ENCODE results near the gene G6PD. TPM values are rescaled to one million over a fixed set of nuclear protein-coding genes. Genes with fewer than 3 reads are reported as not detected.
A peak's percentile ranks its signal among the peaks of the same experiment; 100 is the strongest.

Gene G6PD
- total and polyA plus RNA-seq, 10 of the 15 experiments (the other 5 are each of a cell fraction or from before 2014, with no cell fraction given), result 1.6 to 62.5 (median 28.4) TPM

DNA sequence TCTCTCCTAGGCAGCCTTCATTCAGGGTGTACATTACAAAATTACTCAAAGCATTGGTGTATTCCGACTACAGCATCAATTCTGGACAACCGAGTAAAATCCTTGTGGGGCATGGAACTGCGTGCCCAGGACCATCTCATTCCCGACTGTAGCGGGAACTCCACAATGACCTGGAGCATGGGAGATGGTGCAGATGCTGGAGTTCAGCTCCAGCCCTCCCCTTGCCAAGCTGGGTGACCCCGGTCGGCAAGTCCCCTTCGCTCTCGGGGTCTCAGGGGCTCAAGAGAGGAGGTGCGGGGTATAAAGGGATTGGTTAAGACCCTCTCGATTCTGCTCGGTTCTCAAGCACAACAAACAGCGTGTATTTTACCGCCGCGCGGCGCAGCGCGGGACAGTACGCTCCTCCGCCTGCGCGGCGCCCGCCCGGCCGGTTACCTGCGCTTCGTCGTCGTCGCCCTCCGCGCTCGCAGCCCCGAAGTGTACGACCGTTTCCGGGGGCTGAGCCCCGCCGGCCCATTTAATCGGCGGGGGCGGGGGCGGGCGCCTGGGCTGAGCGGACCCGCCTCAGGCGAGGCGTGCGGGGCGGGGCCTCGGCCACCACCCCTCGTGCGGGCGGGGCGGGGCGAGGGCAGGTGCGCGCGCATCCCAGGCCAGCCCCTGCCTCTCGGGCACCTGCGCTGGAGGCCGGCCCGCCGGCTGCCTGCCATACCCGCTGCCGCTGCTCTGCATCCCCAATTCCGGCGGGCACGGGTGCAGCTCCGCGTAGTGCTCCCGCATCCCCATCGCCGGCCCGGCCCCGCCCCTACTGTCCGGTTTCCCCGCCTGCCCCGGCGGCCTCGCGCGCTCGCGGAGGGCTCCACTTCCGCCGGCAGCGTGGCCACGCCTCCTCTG lies at the start of gene G6PD (continued):
- TF ChIP-seq, protein P1, sequence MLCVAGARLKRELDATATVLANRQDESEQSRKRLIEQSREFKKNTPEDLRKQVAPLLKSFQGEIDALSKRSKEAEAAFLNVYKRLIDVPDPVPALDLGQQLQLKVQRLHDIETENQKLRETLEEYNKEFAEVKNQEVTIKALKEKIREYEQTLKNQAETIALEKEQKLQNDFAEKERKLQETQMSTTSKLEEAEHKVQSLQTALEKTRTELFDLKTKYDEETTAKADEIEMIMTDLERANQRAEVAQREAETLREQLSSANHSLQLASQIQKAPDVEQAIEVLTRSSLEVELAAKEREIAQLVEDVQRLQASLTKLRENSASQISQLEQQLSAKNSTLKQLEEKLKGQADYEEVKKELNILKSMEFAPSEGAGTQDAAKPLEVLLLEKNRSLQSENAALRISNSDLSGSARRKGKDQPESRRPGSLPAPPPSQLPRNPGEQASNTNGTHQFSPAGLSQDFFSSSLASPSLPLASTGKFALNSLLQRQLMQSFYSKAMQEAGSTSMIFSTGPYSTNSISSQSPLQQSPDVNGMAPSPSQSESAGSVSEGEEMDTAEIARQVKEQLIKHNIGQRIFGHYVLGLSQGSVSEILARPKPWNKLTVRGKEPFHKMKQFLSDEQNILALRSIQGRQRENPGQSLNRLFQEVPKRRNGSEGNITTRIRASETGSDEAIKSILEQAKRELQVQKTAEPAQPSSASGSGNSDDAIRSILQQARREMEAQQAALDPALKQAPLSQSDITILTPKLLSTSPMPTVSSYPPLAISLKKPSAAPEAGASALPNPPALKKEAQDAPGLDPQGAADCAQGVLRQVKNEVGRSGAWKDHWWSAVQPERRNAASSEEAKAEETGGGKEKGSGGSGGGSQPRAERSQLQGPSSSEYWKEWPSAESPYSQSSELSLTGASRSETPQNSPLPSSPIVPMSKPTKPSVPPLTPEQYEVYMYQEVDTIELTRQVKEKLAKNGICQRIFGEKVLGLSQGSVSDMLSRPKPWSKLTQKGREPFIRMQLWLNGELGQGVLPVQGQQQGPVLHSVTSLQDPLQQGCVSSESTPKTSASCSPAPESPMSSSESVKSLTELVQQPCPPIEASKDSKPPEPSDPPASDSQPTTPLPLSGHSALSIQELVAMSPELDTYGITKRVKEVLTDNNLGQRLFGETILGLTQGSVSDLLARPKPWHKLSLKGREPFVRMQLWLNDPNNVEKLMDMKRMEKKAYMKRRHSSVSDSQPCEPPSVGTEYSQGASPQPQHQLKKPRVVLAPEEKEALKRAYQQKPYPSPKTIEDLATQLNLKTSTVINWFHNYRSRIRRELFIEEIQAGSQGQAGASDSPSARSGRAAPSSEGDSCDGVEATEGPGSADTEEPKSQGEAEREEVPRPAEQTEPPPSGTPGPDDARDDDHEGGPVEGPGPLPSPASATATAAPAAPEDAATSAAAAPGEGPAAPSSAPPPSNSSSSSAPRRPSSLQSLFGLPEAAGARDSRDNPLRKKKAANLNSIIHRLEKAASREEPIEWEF (IDR thresholded peaks at IDR 0.05; ENCODE audit: insufficient replicate concordance, low read depth, low read length), result no peak
- TF ChIP-seq RAD51 (IDR thresholded peaks at IDR 0.05) (no peak), SMAD5 (IDR thresholded peaks at IDR 0.05; ENCODE audit: low read depth) (0 out of 2 replicates have a peak, but pooled peaks have one; percentile 34), EGR1 (IDR thresholded peaks at IDR 0.05; ENCODE audit: borderline replicate concordance in 1 of 2, low read depth in 2 of 2, low read length in 2 of 2) (peak in 1 of 2 experiments; percentile 57; a peak in 1 of 3 replicates), WRNIP1 (IDR thresholded peaks at IDR 0.05; ENCODE audit: borderline replicate concordance, low read depth, low read length) (no peak), ZNF384 (IDR thresholded peaks at IDR 0.05; ENCODE audit: borderline replicate concordance, low read depth, low read length) (no peak), EZH2 (IDR thresholded peaks at IDR 0.05; ENCODE audit: borderline replicate concordance, control insufficient read depth, low read depth, low read length) (no peak), GATAD2B (conservative IDR thresholded peaks at IDR 0.05; ENCODE audit: low read depth) (no peak), NFIC (IDR thresholded peaks at IDR 0.05; ENCODE audit: low read depth, low read length) (no peak), CREM (IDR thresholded peaks at IDR 0.05; ENCODE audit: low read depth) (no peak), EP300 (IDR thresholded peaks at IDR 0.05; ENCODE audit: borderline replicate concordance in 1 of 2, control insufficient read depth in 1 of 2, low read depth in 2 of 2, low read length in 2 of 2) (no peak), ESRRA (IDR thresholded peaks at IDR 0.05; ENCODE audit: low read length) (no peak), TAF1 (IDR thresholded peaks at IDR 0.05; ENCODE audit: borderline replicate concordance, low read depth, low read length) (peak; percentile 66; the same call in 1 of the 2 replicates)
- TF ChIP-seq, protein P2, sequence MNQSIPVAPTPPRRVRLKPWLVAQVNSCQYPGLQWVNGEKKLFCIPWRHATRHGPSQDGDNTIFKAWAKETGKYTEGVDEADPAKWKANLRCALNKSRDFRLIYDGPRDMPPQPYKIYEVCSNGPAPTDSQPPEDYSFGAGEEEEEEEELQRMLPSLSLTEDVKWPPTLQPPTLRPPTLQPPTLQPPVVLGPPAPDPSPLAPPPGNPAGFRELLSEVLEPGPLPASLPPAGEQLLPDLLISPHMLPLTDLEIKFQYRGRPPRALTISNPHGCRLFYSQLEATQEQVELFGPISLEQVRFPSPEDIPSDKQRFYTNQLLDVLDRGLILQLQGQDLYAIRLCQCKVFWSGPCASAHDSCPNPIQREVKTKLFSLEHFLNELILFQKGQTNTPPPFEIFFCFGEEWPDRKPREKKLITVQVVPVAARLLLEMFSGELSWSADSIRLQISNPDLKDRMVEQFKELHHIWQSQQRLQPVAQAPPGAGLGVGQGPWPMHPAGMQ (IDR thresholded peaks at IDR 0.05; ENCODE audit: borderline replicate concordance), result no peak
- TF ChIP-seq, protein P3, sequence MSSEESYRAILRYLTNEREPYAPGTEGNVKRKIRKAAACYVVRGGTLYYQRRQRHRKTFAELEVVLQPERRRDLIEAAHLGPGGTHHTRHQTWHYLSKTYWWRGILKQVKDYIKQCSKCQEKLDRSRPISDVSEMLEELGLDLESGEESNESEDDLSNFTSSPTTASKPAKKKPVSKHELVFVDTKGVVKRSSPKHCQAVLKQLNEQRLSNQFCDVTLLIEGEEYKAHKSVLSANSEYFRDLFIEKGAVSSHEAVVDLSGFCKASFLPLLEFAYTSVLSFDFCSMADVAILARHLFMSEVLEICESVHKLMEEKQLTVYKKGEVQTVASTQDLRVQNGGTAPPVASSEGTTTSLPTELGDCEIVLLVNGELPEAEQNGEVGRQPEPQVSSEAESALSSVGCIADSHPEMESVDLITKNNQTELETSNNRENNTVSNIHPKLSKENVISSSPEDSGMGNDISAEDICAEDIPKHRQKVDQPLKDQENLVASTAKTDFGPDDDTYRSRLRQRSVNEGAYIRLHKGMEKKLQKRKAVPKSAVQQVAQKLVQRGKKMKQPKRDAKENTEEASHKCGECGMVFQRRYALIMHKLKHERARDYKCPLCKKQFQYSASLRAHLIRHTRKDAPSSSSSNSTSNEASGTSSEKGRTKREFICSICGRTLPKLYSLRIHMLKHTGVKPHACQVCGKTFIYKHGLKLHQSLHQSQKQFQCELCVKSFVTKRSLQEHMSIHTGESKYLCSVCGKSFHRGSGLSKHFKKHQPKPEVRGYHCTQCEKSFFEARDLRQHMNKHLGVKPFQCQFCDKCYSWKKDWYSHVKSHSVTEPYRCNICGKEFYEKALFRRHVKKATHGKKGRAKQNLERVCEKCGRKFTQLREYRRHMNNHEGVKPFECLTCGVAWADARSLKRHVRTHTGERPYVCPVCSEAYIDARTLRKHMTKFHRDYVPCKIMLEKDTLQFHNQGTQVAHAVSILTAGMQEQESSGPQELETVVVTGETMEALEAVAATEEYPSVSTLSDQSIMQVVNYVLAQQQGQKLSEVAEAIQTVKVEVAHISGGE (CRISPR knock-in tag; IDR thresholded peaks at IDR 0.05), result no peak
- TF ChIP-seq, protein P4, sequence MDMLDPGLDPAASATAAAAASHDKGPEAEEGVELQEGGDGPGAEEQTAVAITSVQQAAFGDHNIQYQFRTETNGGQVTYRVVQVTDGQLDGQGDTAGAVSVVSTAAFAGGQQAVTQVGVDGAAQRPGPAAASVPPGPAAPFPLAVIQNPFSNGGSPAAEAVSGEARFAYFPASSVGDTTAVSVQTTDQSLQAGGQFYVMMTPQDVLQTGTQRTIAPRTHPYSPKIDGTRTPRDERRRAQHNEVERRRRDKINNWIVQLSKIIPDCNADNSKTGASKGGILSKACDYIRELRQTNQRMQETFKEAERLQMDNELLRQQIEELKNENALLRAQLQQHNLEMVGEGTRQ (IDR thresholded peaks at IDR 0.05; ENCODE audit: borderline replicate concordance, low read depth, low read length), result no peak
